HTERT RPE-1 (cell line): ENCODE measurements around the gene TNFRSF11A.

Experiments
- in situ Hi-C: fragments of 300-500 bp; cut with MboI; formaldehyde crosslinking; loops from 4 replicates; pipeline ENCODE4 v1.14.3; 2020; ENCODE audit warnings: low sequenced_read_pairs

TNFRSF11A gene

GRCh38 chr18:62324181-62324828 lies 805 bp upstream of the TNFRSF11A start:
- in situ Hi-C loops, result no loop called here

GRCh38 chr18:62325806-62326645 lies 916 bp downstream of the TNFRSF11A start:
- in situ Hi-C loops, result no loop called here

GRCh38 chr18:62326646-62327348 lies 1.7 kb downstream of the TNFRSF11A start:
- in situ Hi-C loops, result no loop called here

- in situ Hi-C loops, result no loop called here
These were observed 2.9 kb downstream of the TNFRSF11A start for GRCh38 chr18:62327977-62328376.

- in situ Hi-C loops, result no loop called here
These were observed 3.7 kb downstream of the TNFRSF11A start for GRCh38 chr18:62328586-62329525.

- in situ Hi-C loops, result no loop called here
These were observed 4.8 kb downstream of the TNFRSF11A start for GRCh38 chr18:62329691-62330454.

- in situ Hi-C loops, result no loop called here
These were observed 5.5 kb downstream of the TNFRSF11A start for GRCh38 chr18:62330650-62331049.

GRCh38 chr18:62331581-62332356 lies 6.7 kb downstream of the TNFRSF11A start:
- in situ Hi-C loops, result no loop called here

- in situ Hi-C loops, result no loop called here
These were observed 7.3 kb downstream of the TNFRSF11A start for GRCh38 chr18:62332431-62332830.

- in situ Hi-C loops, result no loop called here
These were observed 8.0 kb downstream of the TNFRSF11A start for GRCh38 chr18:62332964-62333695.

GRCh38 chr18:62334120-62334519 lies 9.0 kb downstream of the TNFRSF11A start:
- in situ Hi-C loops, result no loop called here

GRCh38 chr18:62335494-62335893 lies 10.4 kb downstream of the TNFRSF11A start:
- in situ Hi-C loops, result no loop called here

GRCh38 chr18:62336618-62337017 lies 11.5 kb downstream of the TNFRSF11A start:
- in situ Hi-C loops, result no loop called here

- in situ Hi-C loops, result no loop called here
These were observed 12.2 kb downstream of the TNFRSF11A start for GRCh38 chr18:62337336-62337735.

- in situ Hi-C loops, result no loop called here
These were observed 13.5 kb downstream of the TNFRSF11A start for GRCh38 chr18:62338446-62339105.

- in situ Hi-C loops, result no loop called here
These were observed 14.2 kb downstream of the TNFRSF11A start for GRCh38 chr18:62339106-62339988.

GRCh38 chr18:62340996-62341395 lies 15.9 kb downstream of the TNFRSF11A start:
- in situ Hi-C loops, result no loop called here
